GM18507 (cell line): ENCODE data around the gene KANSL3.
"Not testable (repeated sequence)": the region's sequence is repeated elsewhere in the genome, so short reads cannot be mapped to it uniquely, and the experiment has no call there.

Experiments
- DNase-seq: peaks from one replicate; pipeline ENCODE4 v3.0.0; 2011; ENCODE audit warnings: low read depth; ENCODE audit not compliant: insufficient read length; ENCODE audit errors: extremely low spot score
- FAIRE-seq: peaks from 2 replicates; lab custom pipeline; 2011; peaks lifted over from hg19 to GRCh38; lab: Jason Lieb, UNC

The KANSL3 gene

GRCh38 chr2:96656540-96656939 is 18.4 kb upstream of the KANSL3 start:
- DNase-seq = no peak
- no peak for FAIRE-seq

GRCh38 chr2:96655526-96655925 is 17.4 kb upstream of the KANSL3 start:
- DNase-seq (no peak), FAIRE-seq (no peak)

GRCh38 chr2:96654791-96655190 is 16.7 kb upstream of the KANSL3 start:
- not testable (repeated sequence) for FAIRE-seq, DNase-seq

GRCh38 chr2:96651793-96652192 is 13.7 kb upstream of the KANSL3 start:
- DNase-seq (no peak), FAIRE-seq (no peak)

- DNase-seq (no peak), FAIRE-seq (no peak)
Measured at GRCh38 chr2:96649342-96649741, 11.2 kb upstream of the KANSL3 start.

- DNase-seq = no peak
- no peak for FAIRE-seq
Measured at GRCh38 chr2:96648306-96648930, 10.3 kb upstream of the KANSL3 start.

GRCh38 chr2:96647681-96648080 is 9.6 kb upstream of the KANSL3 start:
- no peak for FAIRE-seq

GRCh38 chr2:96642564-96643360 is 4.7 kb upstream of the KANSL3 start, which contains the start of gene FER1L5:
FER1L5 (plus strand) TSS chr2:96642764; CDS start chr2:96642837, 73 bp downstream.
- no peak for FAIRE-seq
- no peak for DNase-seq

More at GRCh38 chr2:96647681-96648080, 9.6 kb upstream of the KANSL3 start:
- no peak for DNase-seq

- DNase-seq (peak; percentile 67), FAIRE-seq (peak; percentile 15)
Measured at GRCh38 chr2:96637385-96638143, 548 bp downstream of the KANSL3 start.

GRCh38 chr2:96636551-96637171 is 1.5 kb downstream of the KANSL3 start:
- FAIRE-seq (no peak), DNase-seq (no peak)

- FAIRE-seq = no peak
- DNase-seq = no peak
Measured at GRCh38 chr2:96633641-96634040, 4.5 kb downstream of the KANSL3 start.

GRCh38 chr2:96631804-96632435 is 6.2 kb downstream of the KANSL3 start:
- DNase-seq (no peak), FAIRE-seq (no peak)

- DNase-seq (no peak), FAIRE-seq (no peak)
Measured at GRCh38 chr2:96626553-96626942, 11.6 kb downstream of the KANSL3 start.

- FAIRE-seq = no peak
Measured at GRCh38 chr2:96625571-96626552, 12.2 kb downstream of the KANSL3 start.

GRCh38 chr2:96623116-96623515 is 15.0 kb downstream of the KANSL3 start:
- no peak for FAIRE-seq
- DNase-seq = no peak

More at GRCh38 chr2:96625571-96626552, 12.2 kb downstream of the KANSL3 start:
- no peak for DNase-seq

GRCh38 chr2:96622544-96622943 is 15.6 kb downstream of the KANSL3 start:
- FAIRE-seq = no peak
- DNase-seq = no peak

GRCh38 chr2:96618596-96619283 is 19.4 kb downstream of the KANSL3 start:
- FAIRE-seq (no peak), DNase-seq (no peak)

GRCh38 chr2:96617012-96617411 is 21.1 kb downstream of the KANSL3 start:
- DNase-seq = no peak
- no peak for FAIRE-seq
